Osteocyte (in vitro differentiated cells): Measurements from ENCODE around the gene ZNF330. TPM values are rescaled to one million over a fixed set of nuclear protein-coding genes. Genes with fewer than 3 reads are reported as not detected.
A peak's percentile ranks its signal among the peaks of the same experiment; 100 is the strongest.

Experiments used
- DNase-seq: peaks from one replicate; pipeline ENCODE4 v3.0.0; 2021; ENCODE audit warnings: mixed read lengths; ENCODE audit not compliant: unreplicated experiment; ENCODE audit errors: extremely low spot score
- H3K27ac Mint-ChIP-seq: one replicate; pipeline ENCODE4 v1.8.0; 2021; ENCODE audit warnings: mild to moderate bottlenecking, mixed read lengths; ENCODE audit not compliant: unreplicated experiment
- H3K27me3 Mint-ChIP-seq: one replicate; pipeline ENCODE4 v1.8.0; 2021; ENCODE audit warnings: mixed read lengths; ENCODE audit not compliant: unreplicated experiment
- H3K36me3 Mint-ChIP-seq: one replicate; pipeline ENCODE4 v1.8.0; 2021; ENCODE audit warnings: mixed read lengths; ENCODE audit not compliant: unreplicated experiment
- H3K4me1 Mint-ChIP-seq: one replicate; pipeline ENCODE4 v1.8.0; 2021; ENCODE audit warnings: mixed read lengths; ENCODE audit not compliant: unreplicated experiment
- H3K4me3 Mint-ChIP-seq: one replicate; pipeline ENCODE4 v1.8.0; 2021; ENCODE audit warnings: mild to moderate bottlenecking, moderate library complexity, mixed read lengths; ENCODE audit not compliant: unreplicated experiment
- H3K9me3 Mint-ChIP-seq: one replicate; pipeline ENCODE4 v1.8.0; 2021; ENCODE audit warnings: mixed read lengths; ENCODE audit not compliant: unreplicated experiment
- CTCF ChIP-seq: fragments of 200-600 bp; sonication (generic); IDR thresholded peaks from 2 replicates; pipeline ENCODE4 v1.5.0; 2021; ENCODE audit warnings: antibody characterized with exemption, mild to moderate bottlenecking, moderate library complexity
- long read RNA-seq: library from polyadenylated mRNA; unstranded; transcript quantifications from one replicate; pipeline ENCODE4 v2.0.0, GENCODE V29; 2021
- total RNA-seq: library from RNA; stranded (reverse); gene quantifications from 2 replicates; pipeline ENCODE4 v1.2.1, GENCODE V29; 2021

The ZNF330 gene
- 26.6 and 30.1 TPM in 2 replicates for total RNA-seq
- long read RNA-seq, partial matches to known transcripts: 0 of 4 reads
- long read RNA-seq, other reads (novel, unspliced or antisense): 4 of 4 reads

DNA sequence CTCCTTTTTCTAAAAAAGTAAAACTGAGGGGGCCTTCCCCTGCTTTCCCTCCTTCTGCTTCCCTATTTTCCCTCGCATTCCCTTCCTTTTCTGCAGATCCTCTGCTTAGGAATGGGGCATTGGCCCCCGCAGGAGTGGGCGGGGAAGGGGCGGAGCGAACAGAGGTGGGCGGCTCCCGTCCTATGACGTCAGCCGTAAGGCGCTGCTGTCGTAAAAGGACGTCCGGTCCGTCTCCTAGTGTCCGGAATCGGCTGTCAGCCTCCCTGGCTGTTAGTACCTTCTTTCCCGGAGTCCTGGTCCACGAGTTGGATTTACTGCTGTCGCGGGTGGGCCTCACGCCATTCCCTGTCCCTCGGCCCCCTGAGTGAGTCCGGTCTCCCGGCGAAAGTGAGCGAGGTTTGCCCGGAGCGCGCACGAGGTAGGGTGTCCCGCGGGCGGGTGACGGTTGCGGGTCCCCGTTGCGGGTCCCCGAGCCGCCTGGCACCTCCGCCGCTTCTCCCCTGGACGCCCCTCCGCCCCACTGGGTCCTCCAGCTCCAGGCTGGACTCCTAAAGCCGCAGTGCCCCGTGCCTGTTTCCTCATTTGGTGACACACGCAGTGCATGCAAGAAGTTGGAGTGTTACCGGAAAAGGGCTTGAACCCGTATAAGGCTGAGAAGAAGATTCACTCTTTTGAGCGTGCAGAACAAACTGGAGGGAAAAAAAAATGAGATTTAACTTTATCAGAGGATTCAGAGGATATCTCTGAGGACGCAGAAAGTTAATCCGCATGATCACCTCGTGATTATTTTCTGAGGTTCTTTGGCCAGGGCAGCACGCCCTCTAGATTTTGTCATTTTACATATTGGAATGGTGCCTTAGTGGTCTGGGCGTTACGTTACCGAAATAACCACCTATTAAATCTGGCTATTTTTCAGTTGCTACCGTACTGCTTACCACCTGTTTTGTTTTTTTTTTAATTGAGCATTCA, at the start of gene ZNF330:
ZNF330 (plus strand) TSS at position 205 of the 969 bp plus-strand sequence. CDS start 1,477 bp downstream, outside the sequence.
- H3K4me3 Mint-ChIP-seq: peak within 1 kb of the TSS; percentile 95
- H3K36me3 Mint-ChIP-seq: peaks cover 26% of the 10 kb centered on the region
- peak within 1 kb of the TSS; percentile 89 for H3K27ac Mint-ChIP-seq
- peaks cover 14% of the 10 kb centered on the region for H3K27me3 Mint-ChIP-seq
- H3K4me1 Mint-ChIP-seq: peaks cover 33% of the 10 kb centered on the region
- peak; percentile 48 for TF ChIP-seq CTCF
- no peaks in the 10 kb centered on the region for H3K9me3 Mint-ChIP-seq
- peak; percentile 97 for DNase-seq

DNA sequence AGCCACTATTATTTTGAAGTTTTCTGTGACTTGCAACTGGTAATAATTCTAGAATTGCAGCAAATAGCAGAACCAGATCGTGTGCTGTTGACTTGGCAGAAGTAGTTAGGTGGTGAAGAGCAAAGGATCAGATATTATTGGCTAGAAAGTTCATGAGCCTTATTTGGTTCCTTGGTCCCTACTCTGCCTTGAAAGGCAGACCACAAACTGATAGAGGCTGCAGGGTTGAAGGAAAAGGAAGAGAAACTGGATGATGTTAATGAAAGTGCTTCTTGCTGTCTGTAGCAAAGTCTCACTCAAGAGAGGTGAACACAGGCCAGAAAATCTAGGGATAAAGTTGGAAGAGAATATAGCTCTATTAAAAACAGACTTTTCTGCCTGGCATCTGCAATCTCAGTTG, 46.2 kb upstream of the ZNF330 start:
- H3K27ac Mint-ChIP-seq: no peak overlapping the region
- TF ChIP-seq CTCF: no peak
- H3K4me1 Mint-ChIP-seq: no peaks in the 10 kb centered on the region
- H3K9me3 Mint-ChIP-seq: no peaks in the 10 kb centered on the region
- no peak overlapping the region for H3K4me3 Mint-ChIP-seq
- H3K36me3 Mint-ChIP-seq: no peaks in the 10 kb centered on the region
- peaks cover 53% of the 10 kb centered on the region for H3K27me3 Mint-ChIP-seq
- no peak for DNase-seq

- Mint-ChIP-seq H3K27me3 (peaks cover 60% of the 10 kb centered on the region), H3K4me1 (no peaks in the 10 kb centered on the region), H3K9me3 (no peaks in the 10 kb centered on the region), H3K27ac (no peak overlapping the region), H3K4me3 (no peak overlapping the region), H3K36me3 (no peaks in the 10 kb centered on the region)
- no peak for DNase-seq
- TF ChIP-seq CTCF: no peak
Measured at GRCh38 chr4:141177171-141177570, 43.5 kb upstream of the ZNF330 start.

DNA sequence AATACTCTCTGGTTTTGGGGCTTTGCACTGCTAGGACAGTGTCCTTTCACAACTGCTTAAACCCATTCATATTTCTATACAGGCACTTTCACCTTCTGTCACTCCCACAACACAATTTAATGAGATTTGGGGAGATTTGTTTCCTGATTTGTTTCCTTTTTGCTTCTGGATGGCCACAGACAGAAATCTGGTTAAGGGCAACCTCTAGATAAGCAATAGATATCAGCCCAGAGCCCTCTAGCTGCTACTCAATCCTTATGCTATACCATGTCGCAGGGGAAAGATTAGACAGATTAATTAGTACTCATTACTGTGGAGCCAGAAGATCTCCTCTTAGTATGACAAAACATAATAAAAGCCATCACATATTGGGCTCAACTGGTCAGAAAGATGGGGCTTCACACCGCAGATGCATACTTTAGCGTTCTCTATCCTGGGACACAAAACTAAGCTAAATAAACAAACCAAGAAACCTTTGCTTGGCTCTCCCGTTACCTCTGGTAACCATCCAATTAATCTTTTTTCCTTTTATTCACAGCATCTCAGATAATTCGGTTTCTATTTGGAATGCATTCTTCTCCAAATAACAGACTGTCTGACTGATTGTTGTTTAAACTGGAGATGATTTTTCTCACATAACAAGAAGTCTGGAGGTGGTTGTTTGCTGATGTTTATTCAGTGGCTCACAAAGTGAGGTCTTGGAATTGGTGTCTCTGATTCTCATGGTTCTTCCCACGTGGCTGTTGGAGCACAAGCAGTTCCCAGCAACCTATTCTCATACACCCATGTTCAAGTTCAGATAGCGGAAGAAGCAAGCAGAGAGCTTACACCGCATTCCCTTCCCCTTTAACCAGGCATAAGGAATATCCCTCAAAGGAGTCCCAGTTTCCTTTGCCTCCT, 41.0 kb upstream of the ZNF330 start:
- no peak for TF ChIP-seq CTCF
- no peak for DNase-seq
- Mint-ChIP-seq H3K27ac (no peak overlapping the region), H3K4me1 (no peaks in the 10 kb centered on the region), H3K27me3 (peaks cover 60% of the 10 kb centered on the region), H3K36me3 (no peaks in the 10 kb centered on the region), H3K9me3 (peaks cover 5% of the 10 kb centered on the region), H3K4me3 (no peak overlapping the region)
